Ovary (tissue), 3 donors: ENCODE data around the gene HEXIM2.

Experiments
- CTCF ChIP-seq, 3 donors: fragments of 450-650 bp in 2 of 3; fragments of 200-600 bp in 1 of 3; IDR thresholded peaks; one replicate each; pipeline versions ENCODE4 v1.5.1 to v1.8.0; 2016 to 2022; ENCODE audit warnings: antibody characterized with exemption in 3 of 3, mild to moderate bottlenecking in 1 of 3
- EP300 ChIP-seq: sonication (generic); formaldehyde crosslinking; IDR thresholded peaks from one replicate; pipeline ENCODE4 v1.6.1; 2017; ENCODE audit warnings: antibody characterized with exemption
- POLR2A ChIP-seq: fragments of 450-650 bp; IDR thresholded peaks from one replicate; pipeline ENCODE4 v1.6.1; 2017; ENCODE audit warnings: antibody characterized with exemption, mild to moderate bottlenecking, moderate library complexity
- donor health status: DM: no; HTN: no; CAD: no.

- TF ChIP-seq CTCF (IDR thresholded peaks at IDR 0.05) (peak in 2 of 3 donors; percentile 18 to 30), EP300 (peak; percentile 8), POLR2A (peak; percentile 99)
These were observed 13.3 kb upstream of the HEXIM2 start, which contains the start of gene HEXIM1 for GRCh38 chr17:45148183-45149036.
